GM04504 (cell line): ENCODE results near the gene AHSA1.

ENCODE experiments used
- DNase-seq: peaks from one replicate; pipeline ENCODE4 v3.0.0-alpha.2; 2012; ENCODE audit warnings: low read depth

Gene AHSA1

DNA sequence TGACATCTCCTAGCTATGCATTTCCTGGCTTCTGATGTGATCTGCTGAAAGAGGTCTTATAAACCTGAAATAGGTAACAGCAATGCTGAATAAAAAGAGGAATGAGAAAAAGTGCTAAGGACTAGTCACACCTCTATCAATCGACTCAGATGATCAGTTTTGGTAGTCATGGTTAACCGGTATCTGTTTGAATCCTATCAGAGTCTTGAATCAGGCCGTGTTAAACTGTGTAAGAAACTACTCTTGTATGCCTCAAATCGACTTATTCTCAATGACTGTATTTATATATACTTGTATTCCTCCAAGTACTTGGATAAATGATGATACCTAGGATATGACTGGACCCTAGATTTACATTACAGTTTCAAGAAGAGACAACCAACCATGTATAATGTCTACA, 51.5 kb downstream of the AHSA1 start:
- DNase-seq: no peak

- DNase-seq: no peak
These were observed 53.7 kb downstream of the AHSA1 start for GRCh38 chr14:77511486-77512162.

GRCh38 chr14:77516126-77516525, 58.2 kb downstream of the AHSA1 start:
- no peak for DNase-seq
